ENCODE data around the gene DNM2.
"Not testable (repeated sequence)": the region's sequence is repeated elsewhere in the genome, so short reads cannot be mapped to it uniquely, and the experiment has no call there.

The DNM2 gene

GRCh38 chr19:10846500-10847202, 128.8 kb downstream of the DNM2 start:
- DNase-seq, result no peak

GRCh38 chr19:10848230-10848856, 130.5 kb downstream of the DNM2 start, which contains the start of gene C19orf38:
C19orf38 (plus strand) TSS chr19:10848415; CDS start chr19:10848509, 94 bp downstream.
- no peak for DNase-seq

DNA sequence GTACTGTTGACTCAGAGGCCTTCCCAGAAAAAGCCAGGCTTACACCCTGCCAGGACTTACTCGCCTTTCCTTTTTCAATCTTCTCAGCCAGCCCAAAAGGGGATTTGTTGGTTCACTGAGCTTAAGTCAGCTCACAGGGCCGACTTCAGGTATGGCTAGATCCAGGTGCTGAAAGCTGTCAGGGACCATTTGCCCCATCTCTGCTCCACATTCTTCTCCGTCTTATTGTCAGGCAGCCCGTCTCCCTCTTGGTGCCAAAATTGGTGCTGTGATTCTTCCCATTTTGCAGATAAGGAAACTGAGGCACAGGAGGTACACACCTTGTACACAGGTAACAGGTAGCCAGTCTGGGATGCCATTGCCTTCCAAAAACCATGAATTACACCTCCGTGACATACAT, 132.8 kb downstream of the DNM2 start:
- DNase-seq, result no peak

DNA sequence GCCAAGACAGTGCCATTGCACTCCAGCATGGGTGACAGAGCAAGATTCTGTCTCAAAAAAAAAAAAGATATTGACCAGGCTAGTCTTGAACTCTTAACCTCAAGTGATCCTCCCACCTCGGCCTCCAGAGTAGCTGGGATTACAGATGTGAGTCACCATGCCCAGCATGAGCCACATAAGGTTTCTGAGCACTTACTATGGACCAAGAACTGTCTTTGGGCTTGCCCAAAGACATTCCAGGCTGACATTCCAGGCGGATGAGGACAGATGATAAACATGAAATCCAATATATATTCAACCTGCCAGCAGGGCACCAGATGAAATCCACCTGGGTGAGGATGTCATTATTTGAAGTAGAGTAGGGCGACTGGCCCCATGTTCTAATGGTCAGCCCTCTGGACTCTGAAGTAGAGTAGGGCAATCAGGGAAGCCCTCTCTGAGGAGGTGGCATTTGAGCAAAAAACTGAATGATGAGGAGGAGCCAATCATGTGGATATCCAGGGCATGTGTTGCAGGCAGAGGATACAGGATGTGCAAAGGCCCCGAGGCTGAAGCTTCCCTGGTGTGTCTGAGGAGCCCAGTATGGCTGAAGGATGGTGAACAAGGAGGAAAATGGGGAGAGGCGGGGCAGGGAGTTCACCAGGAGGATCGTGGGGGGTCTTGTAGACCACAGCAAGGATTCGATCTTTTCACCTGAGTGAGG, 134.4 kb downstream of the DNM2 start:
- DNase-seq, result no peak

DNA sequence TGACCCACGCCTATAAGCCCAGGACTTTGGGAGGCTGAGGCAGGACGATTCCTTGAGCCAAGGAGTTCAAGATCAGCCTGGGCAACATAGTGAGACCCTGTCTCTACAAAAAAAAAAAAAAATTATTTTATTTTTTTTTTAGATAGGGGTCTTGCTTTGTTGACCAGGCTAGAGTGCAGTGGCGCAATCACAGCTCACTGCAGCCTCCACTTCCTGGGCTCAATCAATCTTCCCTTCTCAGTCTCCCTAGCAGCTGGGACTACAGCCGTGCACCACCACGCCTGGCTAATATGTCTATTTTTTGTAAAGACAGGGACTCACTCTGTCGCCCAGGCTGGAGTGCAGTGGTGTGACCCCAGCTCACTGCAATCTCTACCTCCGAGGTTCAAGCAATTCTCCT, 135.1 kb downstream of the DNM2 start:
- no peak for DNase-seq

DNA sequence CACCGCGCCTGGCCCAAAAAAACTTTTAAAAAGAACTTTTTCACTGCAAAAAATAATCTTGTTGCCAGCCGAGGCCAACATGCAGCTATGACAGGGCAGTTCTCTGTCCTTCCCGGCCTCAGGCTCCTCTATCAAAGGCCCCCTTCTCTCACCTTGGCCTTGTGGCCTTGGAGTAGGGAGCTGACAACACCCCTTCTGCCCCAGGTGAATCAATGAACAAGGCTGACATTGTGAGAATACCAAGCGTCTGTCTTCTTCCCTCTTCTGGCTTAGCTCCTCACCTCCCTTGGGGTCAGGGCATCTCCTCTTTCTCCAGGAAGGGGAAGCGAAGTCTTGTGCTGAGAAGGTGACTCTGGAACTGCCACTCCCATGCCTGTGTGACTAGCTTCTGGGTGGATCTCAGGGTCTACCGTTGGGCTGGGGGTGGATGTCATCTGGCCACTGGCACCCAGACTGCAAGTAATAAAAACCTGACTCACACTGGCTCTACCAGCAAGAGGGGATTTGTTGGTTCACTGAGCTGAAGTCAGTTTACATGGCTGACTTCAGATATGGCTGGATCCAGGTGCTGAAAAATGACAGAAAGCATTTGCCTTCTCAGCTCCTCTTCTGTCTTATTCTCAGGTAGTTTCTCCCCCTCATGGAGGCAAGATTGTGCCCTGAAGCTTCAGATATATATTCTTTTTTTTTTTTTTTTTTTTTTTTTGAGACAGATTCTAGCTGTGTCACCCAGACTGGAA, 136.6 kb downstream of the DNM2 start:
- DNase-seq, result no peak

- DNase-seq, result no peak
Observed at GRCh38 chr19:10855879-10856522, 138.1 kb downstream of the DNM2 start.

GRCh38 chr19:10856899-10857298, 139.0 kb downstream of the DNM2 start:
- not testable (repeated sequence) for DNase-seq

- no peak for DNase-seq
Observed at GRCh38 chr19:10858204-10858828, 140.4 kb downstream of the DNM2 start.

- DNase-seq, result peak; percentile 21
Observed at GRCh38 chr19:10861103-10861651, 143.3 kb downstream of the DNM2 start.

DNA sequence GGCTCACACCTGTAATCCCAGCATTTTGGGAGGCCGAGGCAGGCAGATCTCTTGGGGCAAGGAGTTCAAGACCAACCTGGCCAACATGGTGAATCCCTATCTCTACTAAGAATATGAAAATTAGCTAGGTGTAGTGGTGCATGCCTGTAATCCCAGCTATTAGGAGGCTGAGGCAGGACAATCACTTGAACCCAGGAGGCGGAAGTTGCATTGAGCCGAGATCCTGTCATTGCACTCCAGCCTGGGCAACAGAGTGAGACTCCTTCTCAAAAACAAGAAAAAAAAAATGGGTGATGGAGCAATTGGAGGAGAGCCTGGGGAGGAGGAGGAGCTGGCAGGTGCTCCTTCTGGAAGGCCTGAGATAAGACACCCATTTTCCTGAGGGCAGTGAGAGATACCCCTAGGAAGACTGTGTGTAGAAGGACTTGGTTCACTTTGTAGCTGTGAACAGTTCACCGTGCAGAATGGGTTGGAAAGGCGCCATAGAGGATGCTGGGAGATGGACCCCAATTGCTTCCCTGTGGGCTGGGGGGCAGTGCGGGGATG, 144.8 kb downstream of the DNM2 start:
- no peak for DNase-seq

DNA sequence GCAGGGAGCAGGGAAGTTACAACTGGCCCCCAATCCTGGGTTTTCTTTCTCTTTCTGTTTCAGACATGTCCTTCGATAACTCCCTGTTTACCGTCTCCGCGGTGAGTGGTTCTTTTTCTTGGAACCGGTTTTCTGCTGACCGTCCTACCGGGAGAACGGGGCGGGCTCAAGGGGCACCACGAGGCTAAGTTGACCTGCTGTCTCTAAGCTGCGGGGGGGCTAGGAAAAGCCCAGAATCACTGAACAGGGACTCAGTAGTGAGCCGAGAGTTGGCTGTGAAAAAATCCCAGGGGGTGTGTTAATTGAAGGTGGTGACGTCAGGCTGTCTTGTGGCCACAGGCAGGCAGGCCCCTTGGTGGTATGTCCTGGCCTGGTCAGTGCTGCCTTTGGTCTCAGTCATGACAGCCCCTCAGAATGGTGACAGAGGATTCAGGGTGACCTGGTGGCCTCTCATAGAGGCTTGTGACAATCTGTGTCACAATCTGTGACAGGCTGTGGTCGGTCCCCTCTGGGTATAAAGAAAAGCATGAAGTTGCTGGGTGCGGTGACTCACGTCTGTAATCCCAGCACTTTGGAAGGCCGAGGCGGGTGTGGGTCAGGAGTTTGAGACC, 145.3 kb downstream of the DNM2 start:
- DNase-seq, result no peak

DNA sequence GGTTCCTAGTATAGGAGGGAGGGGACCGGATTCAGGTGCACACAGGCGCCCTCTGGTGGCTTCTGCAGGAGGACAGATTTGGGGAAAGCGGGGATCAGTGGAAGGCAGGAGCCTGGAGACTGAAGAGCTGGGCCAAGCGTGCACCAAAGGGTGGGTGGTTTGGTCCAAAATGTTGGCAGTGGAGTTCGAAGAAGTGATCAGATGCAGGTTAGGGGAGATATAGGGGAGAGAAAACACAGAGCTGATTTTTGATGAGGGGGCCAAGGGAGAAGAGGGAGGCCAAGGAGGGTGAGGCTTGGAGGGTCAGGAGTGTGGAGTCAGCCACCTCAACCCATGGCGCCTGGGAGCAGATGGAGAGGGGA, 146.6 kb downstream of the DNM2 start:
- peak; percentile 62 for DNase-seq

- no peak for DNase-seq
Observed at GRCh38 chr19:10866495-10866894, 148.6 kb downstream of the DNM2 start.

DNA sequence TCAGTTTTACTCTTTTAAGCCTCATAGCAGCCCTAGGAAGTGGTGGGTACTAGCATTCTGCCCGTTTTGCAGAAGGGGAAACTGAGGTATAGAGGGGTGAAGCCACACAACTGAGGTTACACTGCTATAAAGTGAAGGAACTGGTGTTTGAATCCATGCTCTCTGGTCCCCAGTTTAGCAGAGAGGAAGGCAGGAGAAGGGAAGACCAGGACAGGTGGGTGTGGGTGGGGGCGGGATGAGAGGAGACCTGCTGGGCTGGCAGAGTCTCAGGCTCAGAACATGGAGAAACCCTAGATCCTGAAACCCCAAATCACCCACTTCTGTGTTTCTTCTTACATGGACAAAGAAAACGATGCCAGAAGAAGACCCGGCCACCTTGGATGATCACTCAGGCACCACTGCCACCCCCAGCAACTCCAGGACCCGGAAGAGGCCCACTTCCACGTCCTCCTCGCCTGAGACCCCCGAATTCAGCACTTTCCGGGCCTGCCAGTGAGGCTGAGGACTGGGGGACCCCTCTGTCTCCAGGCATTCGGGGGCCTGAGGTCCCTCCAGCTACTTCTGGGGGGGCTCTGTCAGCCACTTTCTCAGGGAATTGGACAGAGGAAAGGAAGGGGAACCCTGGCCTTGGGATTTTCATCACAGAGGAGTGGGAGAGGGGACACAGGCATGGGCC, 151.1 kb downstream of the DNM2 start:
- DNase-seq, result no peak

DNA sequence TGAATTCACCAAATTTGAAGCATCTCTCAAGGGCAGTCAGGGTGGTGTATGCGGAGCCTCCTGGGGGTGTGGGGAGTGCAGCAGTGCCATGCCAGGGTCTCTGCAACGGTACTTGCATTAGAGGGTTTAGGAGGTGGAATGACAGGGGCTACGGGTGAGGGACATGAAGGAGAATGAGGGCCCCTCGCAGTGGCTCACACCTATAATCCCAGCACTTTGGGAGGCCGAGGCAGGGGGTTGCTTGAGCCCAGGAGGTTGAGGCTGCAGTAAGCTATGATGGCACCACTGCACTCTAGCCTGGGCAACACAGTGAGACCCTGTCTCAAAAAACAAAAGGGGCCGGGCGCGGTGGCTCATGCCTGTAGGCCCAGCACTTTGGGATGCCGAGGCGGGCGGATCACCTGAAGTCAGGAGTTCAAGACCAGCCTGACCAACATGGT, 152.0 kb downstream of the DNM2 start:
- not testable (repeated sequence) for DNase-seq

- no peak for DNase-seq
Observed at GRCh38 chr19:10870501-10870954, 152.6 kb downstream of the DNM2 start.

DNA sequence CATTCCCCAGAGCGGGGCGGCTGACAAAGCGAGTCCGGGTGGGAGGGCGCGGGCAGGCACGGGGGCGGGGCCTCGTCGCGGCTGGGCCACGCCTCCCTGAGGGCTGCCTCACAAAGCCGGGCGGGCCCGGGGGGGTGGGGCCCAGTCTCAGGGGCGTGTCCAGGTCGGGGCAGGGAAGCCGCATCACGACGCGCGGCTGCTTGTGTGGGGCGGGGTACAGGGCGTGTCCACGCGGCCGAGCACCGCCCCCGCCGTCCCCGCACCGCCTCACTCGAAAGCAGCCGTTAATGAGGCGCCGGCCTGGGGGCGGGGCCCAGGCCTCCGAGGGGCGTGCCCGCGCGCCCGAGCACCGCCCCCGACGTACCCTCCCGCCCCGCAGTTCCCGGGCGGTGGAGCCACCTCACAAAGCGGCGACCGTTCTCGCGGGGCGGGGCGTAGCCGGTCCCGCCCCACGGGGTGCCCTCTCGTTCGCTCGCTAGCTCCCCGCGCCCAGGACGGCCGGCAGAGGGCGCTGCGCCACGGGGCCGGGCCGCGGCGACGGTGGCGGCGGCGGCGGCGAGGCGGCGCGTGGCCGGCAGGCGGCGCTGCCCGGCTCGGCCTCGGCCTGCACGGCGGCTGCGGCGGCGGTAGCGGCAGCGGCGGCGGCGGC, 153.2 kb downstream of the DNM2 start, which contains the start of gene CARM1:
Gene CARM1 (plus strand): TSS at position 599 of the 649 bp plus-strand sequence. CDS start 150 bp downstream, outside the sequence.
- DNase-seq, result peak; percentile 99

GRCh38 chr19:10871711-10872545, 154.0 kb downstream of the DNM2 start:
- no peak for DNase-seq
